GM21423 (cell line): ENCODE measurements around the gene PACS1.

Source experiments
- ATAC-seq: cut with Tn5 transposase; IDR thresholded peaks from one replicate; pipeline ENCODE4 v1.9.1; 2021; ENCODE audit warnings: mild to moderate bottlenecking, moderate library complexity; ENCODE audit not compliant: unreplicated experiment

PACS1 gene

GRCh38 chr11:66219846-66220565 lies 149.9 kb downstream of the PACS1 start:
- no peak for ATAC-seq

- no peak for ATAC-seq
Measured at GRCh38 chr11:66220566-66220935, 150.5 kb downstream of the PACS1 start.

- no peak for ATAC-seq
Measured at GRCh38 chr11:66221012-66221411, 150.9 kb downstream of the PACS1 start.

- ATAC-seq = no peak
Measured at GRCh38 chr11:66221726-66222236, 151.7 kb downstream of the PACS1 start.

GRCh38 chr11:66222358-66223149 lies 152.5 kb downstream of the PACS1 start:
- peak; percentile 85 for ATAC-seq

GRCh38 chr11:66224226-66224855 lies 154.3 kb downstream of the PACS1 start:
- no peak for ATAC-seq

- ATAC-seq = no peak
Measured at GRCh38 chr11:66225066-66225465, 155.0 kb downstream of the PACS1 start.

GRCh38 chr11:66226101-66226500 lies 156.0 kb downstream of the PACS1 start:
- no peak for ATAC-seq

- ATAC-seq = no peak
Measured at GRCh38 chr11:66227700-66228099, 157.6 kb downstream of the PACS1 start.

- ATAC-seq = no peak
Measured at GRCh38 chr11:66228521-66228920, 158.4 kb downstream of the PACS1 start.

- no peak for ATAC-seq
Measured at GRCh38 chr11:66230156-66230555, 160.1 kb downstream of the PACS1 start.

GRCh38 chr11:66230978-66231377 lies 160.9 kb downstream of the PACS1 start:
- no peak for ATAC-seq

GRCh38 chr11:66231561-66231960 lies 161.5 kb downstream of the PACS1 start:
- no peak for ATAC-seq

GRCh38 chr11:66232769-66233168 lies 162.7 kb downstream of the PACS1 start:
- ATAC-seq = no peak

- no peak for ATAC-seq
Measured at GRCh38 chr11:66233301-66233700, 163.2 kb downstream of the PACS1 start.

GRCh38 chr11:66235141-66235540 lies 165.1 kb downstream of the PACS1 start:
- ATAC-seq = no peak

GRCh38 chr11:66237867-66238266 lies 167.8 kb downstream of the PACS1 start:
- ATAC-seq = no peak

GRCh38 chr11:66238786-66239413 lies 168.8 kb downstream of the PACS1 start:
- no peak for ATAC-seq

GRCh38 chr11:66239511-66239910 lies 169.4 kb downstream of the PACS1 start:
- ATAC-seq = no peak

- ATAC-seq = no peak
Measured at GRCh38 chr11:66239998-66240780, 170.1 kb downstream of the PACS1 start.

- no peak for ATAC-seq
Measured at GRCh38 chr11:66240781-66241136, 170.7 kb downstream of the PACS1 start.
